Activated naive CD4-positive, alpha-beta T cell treated with anti-CD3 and anti-CD28 coated beads, Interleukin-2, amount 10 ng/mL, durations not matched to agents 7 days and 5 days (primary cell): ENCODE data around the gene ACSS1.

ENCODE experiments used
- CTCF ChIA-PET: fragments of 350-600 bp; sonication (Branson Sonifier 250); formaldehyde crosslinking; loops from one replicate; lab custom pipeline; 2021; ENCODE audit warnings: antibody characterized with exemption; lab: Charles Lee
- DNase-seq: peaks from one replicate; pipeline ENCODE4 v3.0.0-alpha.2; 2020
- H3K27ac Mint-ChIP-seq: one replicate; pipeline ENCODE4 v1.8.0; 2021; ENCODE audit warnings: mild to moderate bottlenecking, moderate library complexity, mixed read lengths
- H3K27me3 Mint-ChIP-seq: one replicate; pipeline ENCODE4 v1.8.0; 2021; ENCODE audit warnings: mild to moderate bottlenecking, mixed read lengths
- H3K36me3 Mint-ChIP-seq: one replicate; pipeline ENCODE4 v1.8.0; 2021; ENCODE audit warnings: mixed read lengths
- H3K4me1 Mint-ChIP-seq: one replicate; pipeline ENCODE4 v1.8.0; 2021; ENCODE audit warnings: mixed read lengths
- H3K4me3 Mint-ChIP-seq: one replicate; pipeline ENCODE4 v1.8.0; 2021; ENCODE audit warnings: mild to moderate bottlenecking, moderate library complexity, mixed read lengths
- H3K9me3 Mint-ChIP-seq: one replicate; pipeline ENCODE4 v1.8.0; 2021; ENCODE audit warnings: mixed read lengths

Gene ACSS1

DNA sequence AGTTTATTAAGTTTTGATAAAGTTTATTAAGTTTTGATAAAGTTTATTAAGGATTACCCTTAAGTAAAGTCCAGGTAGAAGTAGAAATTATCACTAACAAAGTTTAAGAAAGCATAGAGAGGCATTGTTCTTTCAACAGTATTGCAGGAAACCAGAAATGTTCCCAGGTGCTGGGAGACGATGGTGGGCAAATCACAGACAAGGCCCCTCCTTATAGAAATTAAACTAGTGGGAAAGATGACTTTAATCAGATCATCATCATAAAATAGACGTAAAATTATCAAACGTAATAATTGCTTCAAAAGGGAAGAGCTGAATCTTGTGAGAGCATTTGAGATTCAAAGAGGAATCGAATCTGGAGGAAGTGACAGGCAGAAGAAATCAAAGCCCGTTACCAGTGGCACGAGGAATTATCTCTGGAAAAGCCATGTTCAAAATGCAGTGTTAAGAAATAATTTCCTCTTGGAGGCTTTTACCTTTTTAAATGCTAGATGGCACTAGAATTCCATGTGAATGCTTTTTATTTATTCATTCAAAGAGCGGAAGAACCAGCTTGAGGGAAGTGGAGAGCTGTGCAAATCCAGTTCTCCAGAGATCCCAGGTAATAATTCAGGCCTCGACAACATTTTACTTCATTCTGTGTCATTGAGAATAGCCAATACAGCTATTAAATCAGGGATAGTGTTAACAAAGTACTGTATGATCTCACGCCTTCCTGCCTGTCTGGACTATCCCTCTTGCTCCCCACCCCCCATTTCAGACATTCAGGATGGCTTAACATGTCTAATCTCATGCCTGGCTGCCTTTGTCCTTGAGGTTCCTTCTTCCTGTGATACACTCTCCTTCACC is 64.4 kb downstream of the ACSS1 start:
- Mint-ChIP-seq H3K36me3 (peaks cover 17% of the 10 kb centered on the region), H3K27me3 (peaks cover 29% of the 10 kb centered on the region), H3K27ac (peak overlapping the region; percentile 87), H3K4me3 (peak overlapping the region; percentile 91), H3K9me3 (no peaks in the 10 kb centered on the region), H3K4me1 (peaks cover 53% of the 10 kb centered on the region)
- DNase-seq: no peak
- CTCF ChIA-PET: interaction anchor here (0.9 to 7.4 kb wide), 12 partner anchors 39 to 405 kb away, joined by 3 to 184 read pairs (median 5); partner anchors contain the start of gene ACSS1

DNA sequence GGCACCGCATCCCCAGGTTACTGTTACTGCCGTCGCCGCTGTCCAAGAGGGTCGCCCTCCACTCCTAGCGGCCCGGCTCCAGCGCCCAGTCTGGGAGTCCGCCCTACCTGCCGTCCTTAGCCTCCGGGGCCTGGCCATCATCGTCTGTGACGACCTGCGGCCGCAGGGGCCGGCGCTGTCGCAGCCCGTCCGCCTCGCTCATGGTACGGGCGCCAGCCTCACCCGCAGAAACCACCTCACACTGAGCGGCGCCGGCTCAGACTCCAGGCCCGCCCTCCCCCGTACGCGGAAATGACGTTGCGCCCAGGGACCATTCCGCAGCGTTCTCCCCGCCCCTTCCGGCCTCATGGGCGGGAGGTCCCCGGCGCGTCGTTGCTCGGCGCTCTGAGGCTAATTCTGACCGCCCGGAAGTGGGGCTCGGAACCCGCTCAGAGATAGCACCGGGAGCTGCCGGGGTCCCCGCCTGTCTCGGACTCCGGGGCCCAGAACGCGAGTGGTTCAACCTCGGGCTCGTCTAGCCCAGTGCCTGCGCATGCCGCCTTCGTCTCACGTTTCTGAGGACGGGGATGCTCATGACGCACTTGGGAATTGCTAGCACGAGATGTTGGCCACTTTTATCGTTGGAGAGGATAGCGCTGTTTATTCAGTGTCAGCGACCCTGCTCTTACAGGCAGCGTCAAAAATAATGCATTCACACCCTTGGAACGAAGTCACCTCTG is 65.3 kb downstream of the ACSS1 start, which contains the start of gene APMAP:
TSS of gene APMAP (minus strand) at position 265 of the 719 bp plus-strand sequence. CDS start at position 202, 63 bp downstream.
- CTCF ChIA-PET: interaction anchor here (1.4 to 7.4 kb wide), 2 partner anchors 68 to 86 kb away, joined by 6 to 184 read pairs; partner anchors contain the start of gene ACSS1
- DNase-seq: peak; percentile 97
- H3K27ac Mint-ChIP-seq: peak within 1 kb of the TSS; percentile 87
- peaks cover 20% of the 10 kb centered on the region for H3K27me3 Mint-ChIP-seq
- H3K9me3 Mint-ChIP-seq: no peaks in the 10 kb centered on the region
- H3K36me3 Mint-ChIP-seq: peaks cover 25% of the 10 kb centered on the region
- peaks cover 60% of the 10 kb centered on the region for H3K4me1 Mint-ChIP-seq
- H3K4me3 Mint-ChIP-seq: peak within 1 kb of the TSS; percentile 91

DNA sequence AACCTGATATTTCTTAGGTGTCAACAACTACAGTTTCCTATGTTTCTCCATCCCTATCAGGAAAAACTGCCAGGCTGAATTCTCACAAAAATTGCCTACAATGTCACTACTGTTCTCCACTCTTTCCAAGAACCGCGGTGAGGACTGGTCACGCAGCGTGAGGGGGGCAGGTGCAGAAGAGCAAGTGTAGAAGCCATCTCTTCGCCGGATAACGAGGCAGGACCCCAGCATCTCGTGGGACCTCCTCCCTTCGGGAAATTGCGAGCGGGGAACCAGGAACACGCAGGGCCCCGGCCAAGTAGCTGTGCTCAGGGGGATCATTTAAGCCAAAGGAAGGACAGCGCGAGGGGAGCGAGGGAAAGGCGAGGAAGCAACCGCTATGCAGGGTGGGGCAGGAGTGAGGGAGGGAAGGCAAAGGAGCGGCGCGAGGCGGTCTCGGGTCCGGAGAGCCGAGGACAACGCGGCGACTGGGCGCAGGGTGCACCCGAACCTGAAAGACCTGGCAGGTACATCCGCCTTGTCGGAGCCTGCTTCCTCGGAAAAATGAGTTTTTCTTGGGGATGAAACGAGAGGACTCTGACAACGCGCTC is 65.9 kb downstream of the ACSS1 start:
- H3K9me3 Mint-ChIP-seq: no peaks in the 10 kb centered on the region
- H3K27ac Mint-ChIP-seq: peak overlapping the region; percentile 87
- no peak for DNase-seq
- H3K36me3 Mint-ChIP-seq: peaks cover 27% of the 10 kb centered on the region
- CTCF ChIA-PET: no interaction called here
- peaks cover 63% of the 10 kb centered on the region for H3K4me1 Mint-ChIP-seq
- peaks cover 18% of the 10 kb centered on the region for H3K27me3 Mint-ChIP-seq
- H3K4me3 Mint-ChIP-seq: peak overlapping the region; percentile 91

DNA sequence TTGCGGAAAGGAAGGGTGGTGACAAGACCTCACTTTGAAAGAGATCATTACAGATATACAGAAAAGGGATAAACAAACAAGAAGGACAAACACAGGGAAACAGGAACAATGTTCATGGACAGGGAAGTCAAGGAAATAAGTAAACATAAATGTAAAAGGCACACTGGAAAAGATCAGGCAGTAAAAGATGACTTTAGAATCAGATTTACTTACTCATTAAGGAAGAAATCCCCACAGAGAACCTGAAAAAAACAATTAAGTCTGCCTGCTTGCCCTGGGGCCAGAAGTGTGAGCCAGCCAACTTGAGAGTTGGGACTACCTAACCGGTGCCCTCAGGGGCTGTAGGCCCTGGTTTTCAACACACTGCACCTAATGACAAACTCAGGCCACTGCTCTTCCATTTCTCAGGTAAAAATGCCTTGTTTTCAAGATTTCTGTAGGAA is 67.1 kb downstream of the ACSS1 start:
- DNase-seq: no peak
- CTCF ChIA-PET: interaction anchor here (0.6 to 1.3 kb wide), 4 partner anchors 24 to 150 kb away, joined by 3 read pairs; no protein-coding TSS in a partner anchor
- Mint-ChIP-seq H3K4me1 (peaks cover 71% of the 10 kb centered on the region), H3K27me3 (peaks cover 6% of the 10 kb centered on the region), H3K4me3 (peak overlapping the region; percentile 91), H3K36me3 (peaks cover 27% of the 10 kb centered on the region), H3K9me3 (no peaks in the 10 kb centered on the region), H3K27ac (no peak overlapping the region)

DNA sequence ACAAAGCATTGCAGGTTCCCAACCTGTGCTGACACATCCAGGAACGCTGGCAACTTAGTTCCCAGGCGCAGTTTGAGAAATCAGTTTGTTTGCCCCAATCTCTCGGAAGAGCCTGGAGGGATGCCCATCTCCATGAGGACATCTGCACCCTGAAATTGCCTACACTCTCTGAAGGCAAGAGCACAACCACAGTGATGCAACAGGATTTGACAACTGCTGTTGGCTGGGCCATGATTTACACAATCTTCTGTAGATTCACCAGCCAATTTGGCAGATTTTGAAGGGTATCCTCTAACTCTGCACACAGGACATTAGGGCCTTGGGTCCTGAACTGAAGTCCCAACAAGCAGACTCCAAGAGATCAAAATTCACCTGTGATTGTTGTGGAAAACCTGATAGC is 68.8 kb downstream of the ACSS1 start:
- Mint-ChIP-seq H3K4me3 (no peak overlapping the region), H3K27me3 (no peaks in the 10 kb centered on the region), H3K27ac (no peak overlapping the region), H3K9me3 (no peaks in the 10 kb centered on the region), H3K36me3 (peaks cover 29% of the 10 kb centered on the region), H3K4me1 (peaks cover 80% of the 10 kb centered on the region)
- no peak for DNase-seq
- CTCF ChIA-PET: interaction anchor here (1.5 kb wide), 1 partner anchor 58 kb away, joined by 8 read pairs; no protein-coding TSS in a partner anchor

DNA sequence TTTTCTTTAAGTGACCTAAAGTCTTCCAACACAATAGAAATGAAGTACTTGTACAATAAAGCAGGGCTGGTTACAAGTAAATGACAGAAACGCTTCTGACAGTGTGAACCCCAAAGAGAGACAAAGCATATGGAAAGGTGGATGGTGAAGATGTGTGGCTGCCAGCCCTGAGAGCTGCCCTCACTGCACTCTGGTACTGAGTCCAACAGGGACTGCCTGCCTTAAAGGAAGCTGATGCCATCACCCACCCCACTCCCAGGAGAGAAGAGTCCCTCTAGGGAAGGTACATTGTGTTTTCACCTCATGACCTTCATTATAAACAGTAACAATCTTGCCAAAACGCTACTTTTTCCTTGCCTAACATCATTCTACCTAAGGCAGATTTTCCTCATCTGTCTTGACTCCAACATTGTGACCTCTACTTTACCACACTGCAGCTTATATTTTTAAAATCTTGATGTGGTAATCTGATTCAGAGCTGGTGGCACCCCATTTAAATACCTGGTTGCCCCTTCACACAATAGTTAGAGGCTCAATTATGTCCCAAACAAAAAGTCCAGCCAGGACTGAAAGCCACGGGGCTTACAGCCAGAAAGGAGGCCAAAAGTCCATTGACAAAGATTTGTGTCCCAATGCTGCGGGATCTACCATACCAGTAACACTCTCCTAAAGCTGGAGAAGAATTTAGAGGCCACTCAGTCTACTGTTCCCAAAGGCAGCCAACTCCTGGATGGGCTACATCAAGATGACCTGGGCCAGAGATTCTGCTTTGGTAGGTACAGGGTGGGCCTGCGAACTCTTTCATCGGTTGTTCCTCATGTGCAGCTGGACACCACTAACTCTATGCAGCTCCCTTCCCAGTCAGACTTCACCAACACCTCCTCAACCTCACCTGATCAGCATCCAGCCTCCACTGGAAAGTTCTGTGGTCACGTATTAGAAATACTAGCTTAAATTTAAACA is 69.8 kb downstream of the ACSS1 start:
- peak; percentile 13 for DNase-seq
- CTCF ChIA-PET: interaction anchor here (0.6 to 1.5 kb wide), 2 partner anchors 57 to 395 kb away, joined by 3 to 8 read pairs; no protein-coding TSS in a partner anchor
- peaks cover 72% of the 10 kb centered on the region for H3K4me1 Mint-ChIP-seq
- H3K36me3 Mint-ChIP-seq: peaks cover 39% of the 10 kb centered on the region
- no peak overlapping the region for H3K4me3 Mint-ChIP-seq
- no peaks in the 10 kb centered on the region for H3K9me3 Mint-ChIP-seq
- no peaks in the 10 kb centered on the region for H3K27me3 Mint-ChIP-seq
- no peak overlapping the region for H3K27ac Mint-ChIP-seq

DNA sequence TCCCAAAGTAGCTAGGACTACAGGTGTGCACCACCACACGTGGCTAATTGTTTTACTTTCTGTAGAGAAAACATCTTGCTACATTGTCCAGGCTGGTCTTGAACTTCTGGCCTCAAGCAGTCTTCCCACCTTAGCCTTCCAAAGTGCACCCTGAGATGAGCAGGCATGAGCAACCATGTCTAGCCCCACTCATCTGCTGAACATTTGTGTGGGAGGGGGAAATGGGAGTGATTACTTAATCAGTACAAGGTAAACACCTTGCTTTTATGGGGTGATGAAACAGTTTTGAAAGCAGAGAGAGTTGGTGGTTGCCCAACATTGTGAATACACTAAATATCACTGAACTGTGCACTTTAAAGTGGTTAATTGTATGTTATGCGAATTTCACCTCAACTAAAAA is 70.7 kb downstream of the ACSS1 start:
- Mint-ChIP-seq H3K4me3 (no peak overlapping the region), H3K36me3 (peaks cover 47% of the 10 kb centered on the region), H3K27ac (no peak overlapping the region), H3K4me1 (peaks cover 73% of the 10 kb centered on the region), H3K9me3 (no peaks in the 10 kb centered on the region), H3K27me3 (no peaks in the 10 kb centered on the region)
- CTCF ChIA-PET: no interaction called here
- DNase-seq: no peak

DNA sequence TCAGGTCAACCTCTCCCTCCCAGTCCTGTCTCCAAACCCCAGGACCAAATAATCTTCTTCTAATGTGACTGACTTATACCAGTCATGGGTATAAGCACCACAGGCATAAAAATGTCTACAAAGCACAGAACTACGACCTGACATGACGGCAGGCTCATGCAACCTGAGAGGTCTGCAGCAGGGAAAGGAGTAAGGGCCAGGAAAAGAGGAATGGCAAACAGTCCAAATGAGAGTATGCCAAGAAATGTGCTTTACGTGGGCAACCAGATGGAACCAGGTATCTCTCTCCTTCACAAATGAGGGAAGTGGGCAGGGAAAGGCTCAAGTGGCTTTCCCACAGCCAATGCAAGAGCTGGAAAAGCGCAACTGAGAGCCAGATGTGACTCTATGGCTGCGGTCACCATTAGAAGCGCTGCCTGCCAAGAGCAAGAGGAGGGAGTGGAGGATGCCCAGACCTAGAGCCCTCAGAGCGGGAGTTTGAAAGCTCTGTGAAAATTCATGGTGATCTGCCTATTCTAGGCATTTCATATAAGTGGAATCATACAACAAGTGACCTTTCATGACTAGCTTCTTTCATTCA is 71.4 kb downstream of the ACSS1 start:
- H3K36me3 Mint-ChIP-seq: peaks cover 50% of the 10 kb centered on the region
- H3K4me3 Mint-ChIP-seq: no peak overlapping the region
- H3K9me3 Mint-ChIP-seq: no peaks in the 10 kb centered on the region
- no peak for DNase-seq
- peaks cover 71% of the 10 kb centered on the region for H3K4me1 Mint-ChIP-seq
- H3K27ac Mint-ChIP-seq: no peak overlapping the region
- no peaks in the 10 kb centered on the region for H3K27me3 Mint-ChIP-seq
- CTCF ChIA-PET: no interaction called here

DNA sequence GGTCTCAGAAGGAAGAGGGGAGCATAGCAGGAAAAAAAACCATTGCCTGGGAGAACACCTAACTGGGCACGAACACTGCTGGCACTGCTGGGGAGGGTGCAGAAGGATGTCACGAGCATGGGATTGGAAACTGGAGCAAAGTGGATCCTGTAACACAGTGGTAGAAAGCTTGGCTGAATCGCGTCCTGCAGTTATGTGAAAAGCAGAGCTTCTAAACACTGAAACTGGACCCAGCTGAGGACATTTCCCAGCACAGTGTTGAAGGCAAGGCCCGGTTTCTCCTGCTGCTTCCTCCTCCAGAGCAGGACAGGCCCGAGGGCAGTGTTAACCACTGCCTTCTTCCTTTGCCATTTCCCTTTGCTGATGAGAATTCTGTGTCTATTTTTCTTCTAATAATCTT is 72.1 kb downstream of the ACSS1 start:
- H3K4me1 Mint-ChIP-seq: peaks cover 71% of the 10 kb centered on the region

DNA sequence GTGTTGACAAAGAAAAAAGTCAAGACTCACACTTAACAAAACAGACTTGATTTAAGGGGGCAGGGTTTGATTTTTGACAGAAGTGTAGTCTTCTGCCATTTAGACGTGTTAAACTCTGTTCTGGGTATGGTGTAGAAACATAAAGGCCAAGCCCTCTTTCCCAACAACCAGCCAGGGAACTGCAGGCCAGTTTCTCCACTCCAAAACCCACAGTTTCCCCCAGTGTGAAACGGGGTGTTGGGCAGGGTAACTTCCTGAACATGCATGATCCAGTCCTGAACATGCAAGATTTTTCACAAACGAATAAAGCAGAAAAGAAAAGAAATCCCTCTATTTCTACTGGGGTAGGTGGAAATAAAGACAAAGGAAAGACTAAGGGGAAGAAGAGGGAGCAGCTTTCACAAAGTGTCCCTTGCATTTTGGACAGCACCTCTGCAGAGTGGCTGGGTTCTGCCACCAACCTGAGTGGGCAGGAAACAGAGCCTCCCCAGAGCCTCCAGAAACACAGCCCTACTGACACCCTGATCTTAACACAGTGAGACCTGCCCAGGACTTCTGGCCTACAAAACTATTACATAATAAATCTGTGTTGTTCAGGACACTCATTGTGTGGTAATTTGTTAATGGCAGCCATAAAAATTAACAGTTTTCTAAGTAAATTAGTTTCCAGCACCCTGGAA is 72.8 kb downstream of the ACSS1 start:
- CTCF ChIA-PET: no interaction called here
- peaks cover 60% of the 10 kb centered on the region for H3K36me3 Mint-ChIP-seq
- H3K27ac Mint-ChIP-seq: no peak overlapping the region
- peaks cover 4% of the 10 kb centered on the region for H3K9me3 Mint-ChIP-seq
- no peaks in the 10 kb centered on the region for H3K27me3 Mint-ChIP-seq
- no peak overlapping the region for H3K4me3 Mint-ChIP-seq
- DNase-seq: peak; percentile 16
- H3K4me1 Mint-ChIP-seq: peaks cover 65% of the 10 kb centered on the region

More for the DNA sequence above, 72.1 kb downstream of the ACSS1 start:
- Mint-ChIP-seq H3K36me3 (peaks cover 55% of the 10 kb centered on the region), H3K4me3 (no peak overlapping the region), H3K9me3 (peaks cover 3% of the 10 kb centered on the region), H3K27me3 (no peaks in the 10 kb centered on the region), H3K27ac (no peak overlapping the region)
- CTCF ChIA-PET: no interaction called here
- peak; percentile 14 for DNase-seq

DNA sequence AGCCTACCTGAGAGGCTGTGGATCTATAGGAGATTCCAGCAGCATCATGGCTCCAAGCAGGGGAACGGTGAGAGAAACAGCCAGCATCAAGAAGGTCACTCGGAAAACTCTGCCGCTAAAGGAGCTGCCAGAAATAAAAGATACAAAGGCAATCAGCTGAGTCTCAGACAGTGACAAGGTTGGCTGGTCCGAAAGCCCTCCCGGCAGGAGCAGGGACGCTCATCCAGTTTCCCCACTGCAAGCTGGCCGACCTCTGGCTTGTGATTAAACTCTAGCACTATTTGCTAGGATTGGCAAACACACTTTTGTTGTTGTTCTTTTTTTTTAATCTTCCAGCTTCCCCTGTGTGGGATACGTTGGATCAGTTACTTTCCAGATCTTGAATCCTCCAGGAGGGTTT is 74.0 kb downstream of the ACSS1 start:
- H3K36me3 Mint-ChIP-seq: peaks cover 62% of the 10 kb centered on the region
- peaks cover 54% of the 10 kb centered on the region for H3K4me1 Mint-ChIP-seq
- H3K27ac Mint-ChIP-seq: no peak overlapping the region
- no peak overlapping the region for H3K4me3 Mint-ChIP-seq
- H3K27me3 Mint-ChIP-seq: no peaks in the 10 kb centered on the region
- peak; percentile 11 for DNase-seq
- peaks cover 10% of the 10 kb centered on the region for H3K9me3 Mint-ChIP-seq
- CTCF ChIA-PET: interaction anchor here (0.9 kb wide), 1 partner anchor 51 kb away, joined by 5 read pairs; no protein-coding TSS in a partner anchor

DNA sequence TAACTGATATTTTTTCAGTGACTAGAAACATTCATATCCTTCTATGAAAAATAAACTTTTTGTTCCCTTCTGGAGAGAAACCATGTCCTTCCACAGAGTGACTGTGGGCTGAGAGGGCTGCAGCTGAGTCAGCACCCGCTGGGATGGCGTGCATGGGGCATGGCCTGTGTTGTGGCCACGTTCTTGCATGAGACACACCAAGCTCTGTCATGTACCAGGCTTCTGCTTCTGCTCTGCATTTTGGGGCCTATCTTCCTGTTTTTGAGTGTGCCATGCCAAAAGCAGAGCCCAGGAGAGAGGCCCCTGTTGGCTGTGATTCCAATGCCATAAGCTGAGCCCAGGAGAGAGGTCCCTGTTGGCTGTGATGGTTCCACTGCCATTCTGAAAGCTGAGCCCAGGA is 76.1 kb downstream of the ACSS1 start:
- Mint-ChIP-seq H3K4me3 (no peak overlapping the region), H3K9me3 (peaks cover 10% of the 10 kb centered on the region), H3K4me1 (peaks cover 41% of the 10 kb centered on the region), H3K27ac (no peak overlapping the region), H3K36me3 (peaks cover 68% of the 10 kb centered on the region), H3K27me3 (no peaks in the 10 kb centered on the region)
- CTCF ChIA-PET: no interaction called here
- DNase-seq: peak; percentile 18
